ENCODE data around the gene KRT26.

DNA sequence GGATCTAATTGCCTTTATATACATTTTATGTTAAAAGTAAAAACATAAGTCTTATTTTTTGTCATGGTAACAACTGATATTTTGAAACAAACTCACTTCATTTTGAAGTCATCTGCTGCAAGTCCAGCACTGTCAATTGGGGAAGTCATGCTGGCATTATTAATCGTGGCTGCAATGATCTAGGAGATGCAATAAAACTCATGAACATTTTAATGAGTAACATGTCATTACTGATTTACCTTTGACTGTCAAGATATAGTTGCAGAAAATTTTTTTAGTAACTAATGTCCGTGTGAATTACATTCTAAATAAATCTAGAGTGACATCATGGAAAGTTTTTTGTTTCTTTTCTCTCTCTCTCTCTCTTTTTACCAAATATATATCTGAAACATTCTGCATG is 51.1 kb downstream of the KRT26 start:
- TF ChIP-seq, protein P1, sequence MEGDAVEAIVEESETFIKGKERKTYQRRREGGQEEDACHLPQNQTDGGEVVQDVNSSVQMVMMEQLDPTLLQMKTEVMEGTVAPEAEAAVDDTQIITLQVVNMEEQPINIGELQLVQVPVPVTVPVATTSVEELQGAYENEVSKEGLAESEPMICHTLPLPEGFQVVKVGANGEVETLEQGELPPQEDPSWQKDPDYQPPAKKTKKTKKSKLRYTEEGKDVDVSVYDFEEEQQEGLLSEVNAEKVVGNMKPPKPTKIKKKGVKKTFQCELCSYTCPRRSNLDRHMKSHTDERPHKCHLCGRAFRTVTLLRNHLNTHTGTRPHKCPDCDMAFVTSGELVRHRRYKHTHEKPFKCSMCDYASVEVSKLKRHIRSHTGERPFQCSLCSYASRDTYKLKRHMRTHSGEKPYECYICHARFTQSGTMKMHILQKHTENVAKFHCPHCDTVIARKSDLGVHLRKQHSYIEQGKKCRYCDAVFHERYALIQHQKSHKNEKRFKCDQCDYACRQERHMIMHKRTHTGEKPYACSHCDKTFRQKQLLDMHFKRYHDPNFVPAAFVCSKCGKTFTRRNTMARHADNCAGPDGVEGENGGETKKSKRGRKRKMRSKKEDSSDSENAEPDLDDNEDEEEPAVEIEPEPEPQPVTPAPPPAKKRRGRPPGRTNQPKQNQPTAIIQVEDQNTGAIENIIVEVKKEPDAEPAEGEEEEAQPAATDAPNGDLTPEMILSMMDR (conservative IDR thresholded peaks at IDR 0.05 in 1 of 2, IDR thresholded peaks at IDR 0.05 in 1 of 2; ENCODE audit: extremely low read depth in 1 of 2, insufficient read depth in 1 of 2, low read depth in 1 of 2, low read length in 2 of 2) = no peak
- no peak for TF ChIP-seq EZH2 (IDR thresholded peaks at IDR 0.05; ENCODE audit: borderline replicate concordance, low read length)

Measured in mammary epithelial cell (primary cell).